ENCODE data around the gene CHI3L1.

DNA sequence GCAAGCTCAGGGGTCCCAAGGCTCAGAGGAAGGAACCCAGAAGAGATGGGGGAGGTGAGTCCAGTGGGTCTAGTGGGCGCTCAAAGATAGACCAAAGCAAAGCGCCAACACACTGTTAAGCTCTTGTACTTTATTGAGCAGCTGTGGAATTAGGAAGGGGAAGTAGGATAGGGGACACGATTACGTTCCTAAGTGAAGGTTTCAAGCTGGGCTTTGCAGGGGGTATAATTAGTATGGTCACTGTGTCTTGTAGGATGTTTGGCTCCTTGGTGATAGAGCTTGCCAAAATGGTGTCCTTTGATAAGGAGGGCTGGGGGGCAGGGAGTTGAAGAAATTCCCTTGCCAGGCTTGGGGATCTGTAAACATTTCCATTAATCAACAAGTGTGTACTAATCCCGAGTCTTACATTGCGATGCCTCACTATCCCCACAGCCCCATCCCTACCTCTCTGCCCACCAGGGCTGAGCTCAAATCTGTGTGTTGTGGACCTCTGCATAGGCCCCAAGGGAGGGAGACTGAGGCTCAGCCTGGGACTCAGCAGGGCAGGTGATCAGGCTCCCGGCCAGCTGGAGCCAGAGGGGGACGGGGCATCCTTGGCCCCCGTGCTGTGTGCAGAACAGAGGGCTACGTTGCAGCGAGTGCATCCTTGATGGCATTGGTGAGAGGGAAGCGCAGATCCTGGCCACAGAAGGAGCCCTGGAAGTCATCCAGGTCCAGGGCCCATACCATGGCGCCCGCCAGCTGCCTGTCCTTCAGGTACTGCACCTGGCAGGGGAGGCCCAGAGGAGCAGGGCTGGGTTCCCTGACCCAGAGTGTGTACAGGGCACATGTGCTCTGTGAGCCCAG is 7.5 kb downstream of the CHI3L1 start:
- TF ChIP-seq, protein P1, sequence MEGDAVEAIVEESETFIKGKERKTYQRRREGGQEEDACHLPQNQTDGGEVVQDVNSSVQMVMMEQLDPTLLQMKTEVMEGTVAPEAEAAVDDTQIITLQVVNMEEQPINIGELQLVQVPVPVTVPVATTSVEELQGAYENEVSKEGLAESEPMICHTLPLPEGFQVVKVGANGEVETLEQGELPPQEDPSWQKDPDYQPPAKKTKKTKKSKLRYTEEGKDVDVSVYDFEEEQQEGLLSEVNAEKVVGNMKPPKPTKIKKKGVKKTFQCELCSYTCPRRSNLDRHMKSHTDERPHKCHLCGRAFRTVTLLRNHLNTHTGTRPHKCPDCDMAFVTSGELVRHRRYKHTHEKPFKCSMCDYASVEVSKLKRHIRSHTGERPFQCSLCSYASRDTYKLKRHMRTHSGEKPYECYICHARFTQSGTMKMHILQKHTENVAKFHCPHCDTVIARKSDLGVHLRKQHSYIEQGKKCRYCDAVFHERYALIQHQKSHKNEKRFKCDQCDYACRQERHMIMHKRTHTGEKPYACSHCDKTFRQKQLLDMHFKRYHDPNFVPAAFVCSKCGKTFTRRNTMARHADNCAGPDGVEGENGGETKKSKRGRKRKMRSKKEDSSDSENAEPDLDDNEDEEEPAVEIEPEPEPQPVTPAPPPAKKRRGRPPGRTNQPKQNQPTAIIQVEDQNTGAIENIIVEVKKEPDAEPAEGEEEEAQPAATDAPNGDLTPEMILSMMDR (IDR thresholded peaks at IDR 0.05; ENCODE audit: borderline replicate concordance, extremely low read depth, low read length, poor library complexity, severe bottlenecking): no peak
- no peak for TF ChIP-seq EZH2 (IDR thresholded peaks at IDR 0.05; ENCODE audit: borderline replicate concordance, low read depth, low read length, severe bottlenecking)

Measured in DND-41 (cell line).